ENCODE data around the gene SLC2A9.

DNA sequence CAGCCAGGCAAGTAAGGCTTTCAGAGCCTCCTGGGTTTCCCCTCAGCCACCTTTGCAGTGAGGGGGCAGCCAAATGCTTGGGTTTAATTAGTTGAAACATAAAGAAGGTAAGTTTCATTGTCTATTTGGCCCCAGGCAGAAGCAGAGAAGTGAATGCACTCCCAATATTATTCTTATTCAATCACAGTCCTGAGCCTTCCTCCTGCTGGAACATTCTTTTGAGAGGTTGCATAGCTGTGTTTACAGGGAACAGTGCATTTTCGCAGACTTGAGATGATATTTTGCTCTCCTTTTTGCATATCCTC, 13.9 kb downstream of the SLC2A9 start:
- TF ChIP-seq, protein P1, sequence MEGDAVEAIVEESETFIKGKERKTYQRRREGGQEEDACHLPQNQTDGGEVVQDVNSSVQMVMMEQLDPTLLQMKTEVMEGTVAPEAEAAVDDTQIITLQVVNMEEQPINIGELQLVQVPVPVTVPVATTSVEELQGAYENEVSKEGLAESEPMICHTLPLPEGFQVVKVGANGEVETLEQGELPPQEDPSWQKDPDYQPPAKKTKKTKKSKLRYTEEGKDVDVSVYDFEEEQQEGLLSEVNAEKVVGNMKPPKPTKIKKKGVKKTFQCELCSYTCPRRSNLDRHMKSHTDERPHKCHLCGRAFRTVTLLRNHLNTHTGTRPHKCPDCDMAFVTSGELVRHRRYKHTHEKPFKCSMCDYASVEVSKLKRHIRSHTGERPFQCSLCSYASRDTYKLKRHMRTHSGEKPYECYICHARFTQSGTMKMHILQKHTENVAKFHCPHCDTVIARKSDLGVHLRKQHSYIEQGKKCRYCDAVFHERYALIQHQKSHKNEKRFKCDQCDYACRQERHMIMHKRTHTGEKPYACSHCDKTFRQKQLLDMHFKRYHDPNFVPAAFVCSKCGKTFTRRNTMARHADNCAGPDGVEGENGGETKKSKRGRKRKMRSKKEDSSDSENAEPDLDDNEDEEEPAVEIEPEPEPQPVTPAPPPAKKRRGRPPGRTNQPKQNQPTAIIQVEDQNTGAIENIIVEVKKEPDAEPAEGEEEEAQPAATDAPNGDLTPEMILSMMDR (conservative IDR thresholded peaks at IDR 0.05 in 1 of 2, IDR thresholded peaks at IDR 0.05 in 1 of 2; ENCODE audit: low read depth in 1 of 2, low read length in 2 of 2) = no peak
- TF ChIP-seq EZH2 (IDR thresholded peaks at IDR 0.05; ENCODE audit: low read length, missing control alignments) = no peak
